Upper lobe of left lung (tissue), 4 donors: ENCODE data around the gene UTF1.

ENCODE experiments used
- EP300 ChIP-seq, 4 donors: sonication (generic); formaldehyde crosslinking; IDR thresholded peaks; one replicate each; pipeline ENCODE4 v1.5.1; 2017; ENCODE audit warnings: antibody characterized with exemption in 4 of 4, control low read depth in 2 of 4
- POLR2A ChIP-seq, 4 donors: fragments of 450-650 bp; IDR thresholded peaks; one replicate each; pipeline ENCODE4 v1.5.1; 2016 to 2017; ENCODE audit warnings: antibody characterized with exemption in 4 of 4, mild to moderate bottlenecking in 2 of 4
- POLR2AphosphoS5 ChIP-seq, 2 donors: sonication (generic); formaldehyde crosslinking; IDR thresholded peaks; one replicate each; pipeline ENCODE4 v1.5.1; 2017; ENCODE audit warnings: antibody characterized with exemption in 2 of 2
- TF ChIP-seq, protein P1 (sequence below), 6 experiments: fragments of 450-650 bp in 4 of 6; fragments of 200-600 bp in 2 of 6; sonication (generic) in 2 of 6; IDR thresholded peaks; one replicate each; pipeline ENCODE4 v1.5.1; 2016 to 2019; ENCODE audit warnings: antibody characterized with exemption in 6 of 6

- TF ChIP-seq POLR2AphosphoS5 (IDR thresholded peaks at IDR 0.05), result no peak
- no peak for TF ChIP-seq POLR2A (IDR thresholded peaks at IDR 0.05)
- TF ChIP-seq, protein P1, sequence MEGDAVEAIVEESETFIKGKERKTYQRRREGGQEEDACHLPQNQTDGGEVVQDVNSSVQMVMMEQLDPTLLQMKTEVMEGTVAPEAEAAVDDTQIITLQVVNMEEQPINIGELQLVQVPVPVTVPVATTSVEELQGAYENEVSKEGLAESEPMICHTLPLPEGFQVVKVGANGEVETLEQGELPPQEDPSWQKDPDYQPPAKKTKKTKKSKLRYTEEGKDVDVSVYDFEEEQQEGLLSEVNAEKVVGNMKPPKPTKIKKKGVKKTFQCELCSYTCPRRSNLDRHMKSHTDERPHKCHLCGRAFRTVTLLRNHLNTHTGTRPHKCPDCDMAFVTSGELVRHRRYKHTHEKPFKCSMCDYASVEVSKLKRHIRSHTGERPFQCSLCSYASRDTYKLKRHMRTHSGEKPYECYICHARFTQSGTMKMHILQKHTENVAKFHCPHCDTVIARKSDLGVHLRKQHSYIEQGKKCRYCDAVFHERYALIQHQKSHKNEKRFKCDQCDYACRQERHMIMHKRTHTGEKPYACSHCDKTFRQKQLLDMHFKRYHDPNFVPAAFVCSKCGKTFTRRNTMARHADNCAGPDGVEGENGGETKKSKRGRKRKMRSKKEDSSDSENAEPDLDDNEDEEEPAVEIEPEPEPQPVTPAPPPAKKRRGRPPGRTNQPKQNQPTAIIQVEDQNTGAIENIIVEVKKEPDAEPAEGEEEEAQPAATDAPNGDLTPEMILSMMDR (IDR thresholded peaks at IDR 0.05), result no peak
- TF ChIP-seq EP300 (IDR thresholded peaks at IDR 0.05), result no peak
Measured at GRCh38 chr10:133180965-133181639, 48.9 kb upstream of the UTF1 start.
